PC-9 (cell line): Measurements from ENCODE around the gene CHD8. TPM values are rescaled to one million over a fixed set of nuclear protein-coding genes. Genes with fewer than 3 reads are reported as not detected.
A peak's percentile ranks its signal among the peaks of the same experiment; 100 is the strongest.

Source experiments
- BruUV-seq: library from RNA; stranded (reverse); fragments of 400-500 nt; replicated peaks from 2 replicates; lab custom pipeline; 2021; lab: Mats Ljungman, UMichigan
- CTCF ChIA-PET: fragments of 300-600 bp; sonication (Branson Sonifier 250); formaldehyde crosslinking; loops from one replicate; lab custom pipeline; 2022; ENCODE audit warnings: antibody characterized with exemption; lab: Charles Lee
- POLR2A ChIA-PET: fragments of 300-600 bp; sonication (Branson Sonifier 250); formaldehyde crosslinking; loops from one replicate; lab custom pipeline; 2022; ENCODE audit warnings: antibody characterized with exemption; ENCODE audit not compliant: unreplicated experiment; lab: Charles Lee
- DNase-seq, 2 experiments: peaks; one replicate each; pipeline versions ENCODE4 v3.0.0 to v3.0.0-alpha.2; 2015 to 2022; ENCODE audit warnings: mixed read lengths in 1 of 2
- H2AFZ ChIP-seq: fragments of 200-600 bp; sonication (generic); 2 replicates; pipeline ENCODE4 v1.8.1; 2017; ENCODE audit warnings: antibody characterized with exemption
- H3F3A ChIP-seq: fragments of 200-600 bp; sonication (generic); 2 replicates; pipeline ENCODE4 v1.8.1; 2017; ENCODE audit warnings: antibody characterized with exemption, mild to moderate bottlenecking, low read depth; ENCODE audit not compliant: insufficient read depth
- H3K27ac ChIP-seq: fragments of 200-600 bp; sonication (generic); 2 replicates; pipeline ENCODE4 v1.6.1; 2016; ENCODE audit warnings: mixed run types
- H3K27me3 ChIP-seq: fragments of 200-600 bp; sonication (generic); 2 replicates; pipeline ENCODE4 v1.6.1; 2016; ENCODE audit warnings: low read depth, mixed run types; ENCODE audit not compliant: insufficient read depth
- H3K36me3 ChIP-seq: fragments of 200-600 bp; sonication (generic); 2 replicates; pipeline ENCODE4 v1.6.1; 2016; ENCODE audit warnings: low read depth, mixed run types
- H3K4me1 ChIP-seq: fragments of 200-600 bp; sonication (generic); replicated peaks from 2 replicates; pipeline ENCODE4 v1.6.1; 2016; ENCODE audit warnings: mixed run types; ENCODE audit not compliant: insufficient read depth
- H3K4me2 ChIP-seq: fragments of 200-600 bp; sonication (generic); 2 replicates; pipeline ENCODE4 v1.6.1; 2017; ENCODE audit warnings: mixed run types
- H3K4me3 ChIP-seq: fragments of 200-600 bp; sonication (generic); 2 replicates; pipeline ENCODE4 v1.6.1; 2016; ENCODE audit warnings: mixed run types
- H3K79me2 ChIP-seq: fragments of 200-600 bp; sonication (generic); 2 replicates; pipeline ENCODE4 v1.6.1; 2017; ENCODE audit warnings: low read depth, mixed run types
- H3K9me2 ChIP-seq: fragments of 200-600 bp; sonication (generic); 2 replicates; pipeline ENCODE4 v1.8.1; 2017; ENCODE audit warnings: mild to moderate bottlenecking; ENCODE audit not compliant: insufficient read depth
- H3K9me3 ChIP-seq: fragments of 200-600 bp; sonication (generic); 2 replicates; pipeline ENCODE4 v1.8.1; 2016; ENCODE audit warnings: low read depth; ENCODE audit not compliant: insufficient read depth
- H4K20me1 ChIP-seq: fragments of 200-600 bp; sonication (generic); 2 replicates; pipeline ENCODE4 v1.8.1; 2017; ENCODE audit not compliant: insufficient read depth
- CTCF ChIP-seq: fragments of 200-600 bp; sonication (generic); conservative IDR thresholded peaks from 2 replicates; pipeline ENCODE4 v1.6.1; 2017; ENCODE audit warnings: mixed run types, antibody characterized with exemption, mild to moderate bottlenecking, moderate library complexity
- EZH2 ChIP-seq: fragments of 200-600 bp; sonication (generic); IDR thresholded peaks from 2 replicates; pipeline ENCODE4 v1.8.0; 2017; ENCODE audit warnings: antibody characterized with exemption, low read depth
- intact Hi-C: fragments of 100-400 bp; cut with micrococcal nuclease; formaldehyde crosslinking; loops from one replicate; pipeline ENCODE4 v1.10.0; 2022; ENCODE audit not compliant: unreplicated experiment
- total RNA-seq: library from RNA; stranded (reverse); gene quantifications from 2 replicates; pipeline ENCODE4 v1.2.3, GENCODE V29; 2021

Gene CHD8
- total RNA-seq, 1 experiment from 2014 or later: 57.3 TPM

GRCh38 chr14:21503376-21503775 lies 47.5 kb upstream of the CHD8 start:
- POLR2A ChIA-PET: no interaction called here
- CTCF ChIA-PET: no interaction called here
- H3K27me3 ChIP-seq: no peaks in the 10 kb centered on the region
- no peaks in the 10 kb centered on the region for H3K9me3 ChIP-seq
- peaks cover 1% of the 10 kb centered on the region; the same call in 1 of the 2 replicates for H4K20me1 ChIP-seq
- no peak overlapping the region for H2AFZ ChIP-seq
- H3K4me1 ChIP-seq: no peaks in the 10 kb centered on the region
- H3K4me3 ChIP-seq: no peak overlapping the region
- no peaks in the 10 kb centered on the region for H3K9me2 ChIP-seq
- no peak overlapping the region for H3K4me2 ChIP-seq
- no peak for TF ChIP-seq CTCF
- no peak for TF ChIP-seq EZH2
- H3K36me3 ChIP-seq: no peaks in the 10 kb centered on the region; the same call in 1 of the 2 replicates
- DNase-seq: no peak
- peaks cover 13% of the 10 kb centered on the region for H3K79me2 ChIP-seq
- intact Hi-C loops: no loop called here
- H3F3A ChIP-seq: peaks cover 5% of the 10 kb centered on the region; the same call in 1 of the 2 replicates
- H3K27ac ChIP-seq: no peak overlapping the region
- no TSS peak for BruUV-seq

DNA sequence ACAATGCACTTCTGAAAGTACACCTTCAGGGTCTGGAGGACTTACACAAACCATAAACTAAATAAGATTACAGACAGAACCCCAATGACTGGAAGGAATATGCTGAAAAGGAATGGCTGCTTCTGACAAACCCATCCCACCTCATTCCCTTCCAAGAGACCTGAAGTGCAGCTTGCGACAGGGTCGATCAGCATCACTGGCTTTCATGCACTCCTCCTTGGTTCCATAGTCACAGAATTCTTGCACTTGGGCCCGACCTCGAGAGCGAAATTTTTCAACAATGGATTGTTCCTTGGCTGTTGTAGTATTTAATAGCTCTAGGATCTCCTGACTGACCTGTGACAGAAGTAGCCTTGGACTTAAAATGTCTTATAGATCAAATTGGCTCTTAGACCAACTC lies 45.6 kb upstream of the CHD8 start:
- Histone ChIP-seq H3F3A (peaks cover 5% of the 10 kb centered on the region; the same call in 1 of the 2 replicates), H2AFZ (no peak overlapping the region), H3K4me1 (no peaks in the 10 kb centered on the region), H3K4me2 (no peak overlapping the region), H4K20me1 (peaks cover 5% of the 10 kb centered on the region; the same call in 1 of the 2 replicates), H3K79me2 (no peaks in the 10 kb centered on the region), H3K27me3 (no peaks in the 10 kb centered on the region), H3K9me3 (no peaks in the 10 kb centered on the region), H3K27ac (no peak overlapping the region), H3K9me2 (no peaks in the 10 kb centered on the region), H3K36me3 (no peaks in the 10 kb centered on the region; the same call in 1 of the 2 replicates), H3K4me3 (no peak overlapping the region)
- CTCF ChIA-PET: no interaction called here
- POLR2A ChIA-PET: interaction anchor here (0.7 kb wide), 1 partner anchor 24 kb away, joined by 4 read pairs; the partner anchor contains the start of gene SALL2
- no peak for TF ChIP-seq EZH2
- BruUV-seq: no TSS peak
- DNase-seq: no peak
- intact Hi-C loops: no loop called here

- Histone ChIP-seq H3K9me2 (no peaks in the 10 kb centered on the region), H3K36me3 (no peaks in the 10 kb centered on the region; the same call in 1 of the 2 replicates), H4K20me1 (peaks cover 5% of the 10 kb centered on the region; the same call in 1 of the 2 replicates), H3K27ac (no peak overlapping the region), H3K9me3 (no peaks in the 10 kb centered on the region), H3K27me3 (no peaks in the 10 kb centered on the region), H2AFZ (no peak overlapping the region), H3K4me2 (no peak overlapping the region), H3F3A (peaks cover 5% of the 10 kb centered on the region; the same call in 1 of the 2 replicates), H3K4me3 (no peak overlapping the region), H3K79me2 (no peaks in the 10 kb centered on the region), H3K4me1 (no peaks in the 10 kb centered on the region)
- POLR2A ChIA-PET: interaction anchor here (0.6 kb wide), 2 partner anchors 22 to 62 kb away, joined by 3 to 8 read pairs; partner anchors contain the start of genes RAB2B and TOX4
- intact Hi-C loops: loop anchor here (1.0 kb wide), 1 partner anchor 58 kb away; no protein-coding TSS in a partner anchor
- DNase-seq: no peak
- CTCF ChIA-PET: interaction anchor here (0.5 to 1.6 kb wide), 7 partner anchors 10 to 528 kb away, joined by 3 to 6 read pairs (median 3); partner anchors contain the start of genes METTL3, RAB2B and TOX4
- no TSS peak for BruUV-seq
- TF ChIP-seq EZH2 (no peak), CTCF (peak; percentile 68)
Observed at GRCh38 chr14:21498540-21499526, 42.9 kb upstream of the CHD8 start.
